Coronary artery (tissue), 2 donors: ENCODE measurements around the gene PTPN6.

Experiments
- DNase-seq: peaks from one replicate; pipeline ENCODE4 v3.0.0-alpha.2; 2017; ENCODE audit warnings: low spot score
- H3K27ac ChIP-seq, 2 donors: fragments of 200-600 bp; sonication (generic); one replicate each; pipeline ENCODE4 v1.5.1; 2016 to 2019
- H3K4me3 ChIP-seq: fragments of 200-600 bp; sonication (generic); 2 replicates; pipeline ENCODE4 v1.5.1; 2016; ENCODE audit warnings: mild to moderate bottlenecking, moderate library complexity
- CTCF ChIP-seq: fragments of 200-600 bp; sonication (generic); IDR thresholded peaks from one replicate; pipeline ENCODE4 v1.5.1; 2019; ENCODE audit warnings: antibody characterized with exemption

The PTPN6 gene

GRCh38 chr12:6923851-6924250 is 27.3 kb upstream of the PTPN6 start:
- Histone ChIP-seq H3K27ac (peak overlapping the region; percentile 98 to 100), H3K4me3 (peak overlapping the region; percentile 96)
- DNase-seq: no peak
- TF ChIP-seq CTCF: no peak

GRCh38 chr12:6925239-6925539 is 26.0 kb upstream of the PTPN6 start:
- no peak for TF ChIP-seq CTCF
- Histone ChIP-seq H3K27ac (peak overlapping the region; percentile 98 to 100), H3K4me3 (peak overlapping the region; percentile 96)
- DNase-seq: no peak

- DNase-seq: peak; percentile 89
- Histone ChIP-seq H3K4me3 (peak overlapping the region; percentile 96), H3K27ac (peak overlapping the region; percentile 98 to 100)
- no peak for TF ChIP-seq CTCF
Observed at GRCh38 chr12:6925540-6926279, 25.4 kb upstream of the PTPN6 start.

DNA sequence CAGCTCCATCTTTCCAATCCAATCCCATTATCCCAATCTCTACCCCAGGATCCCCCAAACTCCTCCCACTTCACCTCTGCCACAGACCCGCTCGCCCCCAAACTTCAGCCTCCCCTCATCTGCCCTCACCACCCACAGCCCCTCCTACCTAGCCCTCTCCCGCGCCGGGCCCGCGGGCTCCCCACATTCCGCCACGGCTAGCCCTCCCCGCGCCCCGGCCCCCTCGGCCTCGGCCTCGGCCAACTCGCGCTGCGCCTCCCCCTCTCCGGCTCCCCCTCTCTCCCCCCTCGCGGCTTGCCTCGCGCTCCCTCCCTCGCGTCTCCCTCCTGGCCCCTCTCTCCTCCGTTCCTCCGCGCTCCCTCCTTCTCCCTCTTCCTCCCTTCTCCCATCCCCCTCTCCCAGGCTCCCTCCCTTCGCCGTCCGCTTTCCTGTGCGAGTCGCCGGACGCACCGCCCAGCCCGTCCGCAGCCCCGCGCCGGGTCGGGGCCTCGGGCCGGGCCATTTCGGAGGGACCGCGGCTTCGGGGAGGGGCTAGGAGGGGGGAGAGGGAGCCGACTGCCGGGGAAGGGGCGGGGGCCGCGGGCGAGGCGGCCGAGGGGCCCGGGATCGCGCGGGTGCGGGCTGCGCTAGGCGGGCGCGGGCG is 23.7 kb upstream of the PTPN6 start, which contains the start of gene ATN1:
Gene ATN1, plus strand, starts transcription at position 581 of the 643 bp plus-strand sequence. CDS start 6,043 bp downstream, outside the sequence.
- DNase-seq: peak; percentile 92
- Histone ChIP-seq H3K4me3 (peak within 1 kb of the TSS; percentile 96), H3K27ac (peak within 1 kb of the TSS; percentile 98 to 100)
- no peak for TF ChIP-seq CTCF

GRCh38 chr12:6928022-6928702 is 23.0 kb upstream of the PTPN6 start:
- TF ChIP-seq CTCF: no peak
- H3K27ac ChIP-seq: peak overlapping the region; percentile 98 to 100
- peak; percentile 80 for DNase-seq
- H3K4me3 ChIP-seq: peak overlapping the region; percentile 96

GRCh38 chr12:6928703-6929407 is 22.3 kb upstream of the PTPN6 start:
- peak overlapping the region; percentile 98 to 100 for H3K27ac ChIP-seq
- H3K4me3 ChIP-seq: peak overlapping the region; percentile 96
- DNase-seq: no peak
- no peak for TF ChIP-seq CTCF
